KMS-11 (cell line): ENCODE data around the gene PACSIN2.

Experiments
- H2AFZ ChIP-seq: fragments of 200-600 bp; sonication (generic); 2 replicates; pipeline ENCODE4 v1.6.1; 2016; ENCODE audit warnings: antibody characterized with exemption, mixed run types, low read depth
- H3K27ac ChIP-seq: fragments of 200-600 bp; sonication (generic); 2 replicates; pipeline ENCODE4 v1.6.1; 2016; ENCODE audit warnings: mild to moderate bottlenecking, mixed run types
- H3K27me3 ChIP-seq: fragments of 200-600 bp; sonication (generic); 2 replicates; pipeline ENCODE4 v1.6.1; 2017; ENCODE audit warnings: mild to moderate bottlenecking, low read depth, mixed run types, moderate library complexity; ENCODE audit not compliant: insufficient read depth
- H3K36me3 ChIP-seq: fragments of 200-600 bp; sonication (generic); 2 replicates; pipeline ENCODE4 v1.6.1; 2017; ENCODE audit warnings: mild to moderate bottlenecking, mixed run types; ENCODE audit not compliant: insufficient read depth
- H3K4me1 ChIP-seq: fragments of 200-600 bp; sonication (generic); 2 replicates; pipeline ENCODE4 v1.6.1; 2016; ENCODE audit warnings: mild to moderate bottlenecking, low read depth, mixed run types; ENCODE audit not compliant: poor library complexity, severe bottlenecking
- H3K4me2 ChIP-seq: fragments of 200-600 bp; sonication (generic); 2 replicates; pipeline ENCODE4 v1.7.0; 2016; ENCODE audit warnings: mild to moderate bottlenecking, mixed run types
- H3K4me3 ChIP-seq: fragments of 200-600 bp; sonication (generic); IDR thresholded peaks from 2 replicates; pipeline ENCODE4 v1.6.1; 2017; ENCODE audit warnings: low read depth, low read length, mixed read lengths; ENCODE audit not compliant: insufficient read depth
- H3K79me2 ChIP-seq: fragments of 200-600 bp; sonication (generic); 2 replicates; pipeline ENCODE4 v1.6.1; 2016; ENCODE audit warnings: low read depth, mixed run types; ENCODE audit not compliant: insufficient read depth
- H3K9ac ChIP-seq: fragments of 200-600 bp; sonication (generic); 2 replicates; pipeline ENCODE4 v1.6.1; 2016; ENCODE audit warnings: mild to moderate bottlenecking, mixed run types
- H4K20me1 ChIP-seq: fragments of 200-600 bp; sonication (generic); 2 replicates; pipeline ENCODE4 v1.6.1; 2016; ENCODE audit warnings: mild to moderate bottlenecking, mixed run types; ENCODE audit not compliant: insufficient read depth
- CTCF ChIP-seq: fragments of 200-600 bp; sonication (generic); conservative IDR thresholded peaks from 2 replicates; pipeline ENCODE4 v1.6.1; 2017; ENCODE audit warnings: low read depth, mild to moderate bottlenecking, antibody characterized with exemption, low read length, moderate library complexity, mixed read lengths

PACSIN2 gene

DNA sequence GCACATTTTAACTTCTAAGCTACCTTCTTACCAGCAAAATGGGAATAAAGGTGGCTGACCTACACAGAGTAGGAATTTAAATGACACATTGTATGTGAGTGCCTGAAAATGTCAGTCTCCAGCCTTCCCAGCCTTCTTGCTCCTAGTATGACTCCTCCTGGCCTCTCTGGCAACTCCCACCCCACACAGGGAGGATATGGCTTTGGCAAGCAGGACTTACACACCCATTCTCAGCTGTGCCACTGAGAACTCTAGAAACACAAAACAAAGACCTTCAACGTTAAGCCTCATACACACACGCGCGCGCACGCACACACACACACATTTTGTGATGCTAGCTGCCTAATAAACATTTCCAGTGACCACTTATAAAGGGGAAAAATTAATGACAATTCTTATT is 65.8 kb downstream of the PACSIN2 start:
- Histone ChIP-seq H3K4me2 (no peak overlapping the region), H3K79me2 (no peaks in the 10 kb centered on the region), H3K4me3 (no peak overlapping the region), H3K9ac (no peak overlapping the region), H3K4me1 (no peaks in the 10 kb centered on the region), H2AFZ (no peak overlapping the region), H4K20me1 (no peaks in the 10 kb centered on the region), H3K36me3 (no peaks in the 10 kb centered on the region), H3K27ac (no peak overlapping the region), H3K27me3 (no peaks in the 10 kb centered on the region)
- no peak for TF ChIP-seq CTCF

DNA sequence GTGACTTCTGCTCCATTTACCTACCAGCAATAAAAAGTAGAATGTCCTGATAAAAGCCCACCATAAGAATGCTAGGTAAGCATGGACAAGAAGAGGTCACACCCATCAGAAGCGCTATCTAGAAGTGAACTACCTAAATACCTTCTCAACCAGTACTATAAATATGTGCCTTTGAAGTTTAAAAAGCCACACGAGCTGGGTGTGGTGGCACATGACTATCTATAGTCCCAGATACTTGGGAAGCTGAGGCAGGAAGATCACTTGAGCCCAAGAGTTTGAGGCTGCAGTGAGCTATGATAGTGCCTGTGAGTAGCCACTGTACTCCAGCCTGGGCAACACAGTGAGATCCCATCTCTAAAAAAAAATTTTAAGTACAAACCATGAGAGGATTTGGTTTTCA is 66.7 kb downstream of the PACSIN2 start:
- Histone ChIP-seq H2AFZ (no peak overlapping the region), H3K4me2 (no peak overlapping the region), H3K79me2 (no peaks in the 10 kb centered on the region), H4K20me1 (no peaks in the 10 kb centered on the region), H3K27ac (no peak overlapping the region), H3K4me3 (no peak overlapping the region), H3K27me3 (no peaks in the 10 kb centered on the region), H3K4me1 (no peaks in the 10 kb centered on the region), H3K9ac (no peak overlapping the region), H3K36me3 (no peaks in the 10 kb centered on the region)
- TF ChIP-seq CTCF: no peak

DNA sequence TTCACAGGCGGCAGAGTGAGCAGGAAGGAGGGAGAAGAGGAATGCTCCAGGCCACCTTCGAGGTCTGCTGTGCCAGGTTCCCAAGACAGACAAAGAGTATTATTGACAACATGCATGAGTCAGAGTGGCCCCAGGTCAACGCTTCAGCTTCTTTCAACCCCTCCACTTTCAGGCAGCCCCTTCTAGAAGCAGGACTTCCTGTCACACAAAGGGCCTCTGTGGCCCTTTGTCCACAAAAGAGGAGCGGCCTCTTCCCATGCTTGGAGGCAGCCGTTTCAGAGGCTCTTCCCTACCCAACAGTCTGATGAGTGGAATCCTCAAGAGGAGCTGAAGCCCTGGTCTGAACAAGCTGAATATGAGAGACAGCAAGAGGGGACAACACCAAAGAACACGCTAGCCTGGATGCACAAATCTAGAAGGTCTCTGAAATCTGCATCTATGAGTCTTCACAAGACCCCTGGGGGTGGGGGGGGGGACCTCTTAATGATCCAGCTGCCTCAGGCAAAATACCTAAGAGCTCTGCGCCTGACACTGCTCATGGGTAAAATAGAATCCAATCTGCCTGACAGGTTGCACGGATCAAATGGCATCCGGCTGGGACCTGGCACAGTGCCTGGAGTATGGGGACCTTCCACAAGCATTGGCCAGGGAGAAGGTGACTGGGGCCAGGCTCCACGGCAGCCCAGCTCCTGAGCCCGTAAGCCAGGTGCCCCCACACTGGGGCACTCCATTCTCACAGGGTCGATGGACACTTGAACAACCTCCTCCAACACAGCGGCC is 67.5 kb downstream of the PACSIN2 start:
- no peaks in the 10 kb centered on the region for H3K79me2 ChIP-seq
- H3K9ac ChIP-seq: no peak overlapping the region
- no peak overlapping the region for H3K4me2 ChIP-seq
- H3K27ac ChIP-seq: no peak overlapping the region
- H3K36me3 ChIP-seq: no peaks in the 10 kb centered on the region
- no peak overlapping the region for H2AFZ ChIP-seq
- H4K20me1 ChIP-seq: no peaks in the 10 kb centered on the region
- no peak for TF ChIP-seq CTCF
- H3K4me1 ChIP-seq: no peaks in the 10 kb centered on the region
- H3K27me3 ChIP-seq: no peaks in the 10 kb centered on the region
- H3K4me3 ChIP-seq: no peak overlapping the region

DNA sequence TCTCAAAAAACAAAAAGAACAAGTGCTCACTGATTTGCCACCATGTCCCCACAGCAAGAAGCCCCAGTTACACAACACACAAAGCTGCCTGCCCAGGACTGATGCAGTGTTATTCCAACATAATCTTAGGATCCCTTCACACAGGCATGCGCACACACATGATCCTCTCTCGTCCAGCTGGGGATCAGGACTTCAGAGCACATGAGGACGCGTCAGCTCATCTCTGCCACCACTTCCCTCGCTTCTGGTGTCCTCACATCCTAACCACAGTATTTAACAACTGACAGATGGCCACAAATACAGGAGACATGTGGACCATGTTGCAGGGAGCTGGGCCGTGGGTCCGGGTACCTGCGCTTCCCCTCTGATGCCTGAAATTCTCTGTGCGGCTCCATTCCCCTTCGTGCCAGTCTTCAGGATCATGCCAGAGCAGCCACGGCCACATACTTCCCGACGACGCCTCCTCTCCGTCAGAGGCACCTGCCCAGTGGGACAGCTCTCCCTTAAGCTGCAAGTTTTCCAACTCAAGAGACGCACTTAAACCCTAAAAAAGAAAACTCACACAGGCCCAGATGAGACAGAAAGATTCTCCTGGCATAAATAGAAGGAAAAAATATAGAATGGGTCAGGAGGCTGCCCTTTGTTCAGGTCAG is 68.3 kb downstream of the PACSIN2 start:
- no peak overlapping the region for H3K4me2 ChIP-seq
- H2AFZ ChIP-seq: no peak overlapping the region
- H3K4me1 ChIP-seq: no peaks in the 10 kb centered on the region
- H3K4me3 ChIP-seq: no peak overlapping the region
- no peaks in the 10 kb centered on the region for H3K27me3 ChIP-seq
- no peaks in the 10 kb centered on the region for H3K79me2 ChIP-seq
- no peak overlapping the region for H3K27ac ChIP-seq
- H3K9ac ChIP-seq: no peak overlapping the region
- H3K36me3 ChIP-seq: no peaks in the 10 kb centered on the region
- no peak for TF ChIP-seq CTCF
- H4K20me1 ChIP-seq: no peaks in the 10 kb centered on the region
